Transverse colon (tissue), 4 donors: ENCODE measurements around the gene YAP1.

Experiments used
- CTCF ChIP-seq, 5 experiments: fragments of 200-600 bp in 3 of 5; fragments of 450-650 bp in 2 of 5; sonication (generic) in 3 of 5; IDR thresholded peaks; 1 replicate in 2 of 5; 2 replicates in 3 of 5; pipeline ENCODE4 v1.5.1; 2016 to 2017; ENCODE audit warnings: antibody characterized with exemption in 5 of 5, inconsistent platforms in 3 of 5, mild to moderate bottlenecking in 2 of 5, moderate library complexity in 1 of 5
- POLR2A ChIP-seq: fragments of 450-650 bp; IDR thresholded peaks from one replicate; pipeline ENCODE4 v1.6.1; 2016; ENCODE audit warnings: antibody characterized with exemption, mild to moderate bottlenecking, moderate library complexity
- POLR2AphosphoS5 ChIP-seq, 3 donors: sonication (generic); formaldehyde crosslinking; IDR thresholded peaks; one replicate each; pipeline ENCODE4 v1.6.1; 2016; ENCODE audit warnings: antibody characterized with exemption in 3 of 3

GRCh38 chr11:102225689-102226568, 115.7 kb downstream of the YAP1 start:
- TF ChIP-seq CTCF (IDR thresholded peaks at IDR 0.05) = no peak
- no peak for TF ChIP-seq POLR2AphosphoS5 (IDR thresholded peaks at IDR 0.05)
- no peak for TF ChIP-seq POLR2A
